Small intestine (tissue), 7 donors: Measurements from ENCODE around the gene LMF1. TPM values are rescaled to one million over a fixed set of nuclear protein-coding genes. Genes with fewer than 3 reads are reported as not detected.

Source experiments
- DNase-seq, 2 donors: peaks; one replicate each; pipeline versions ENCODE4 v3.0.0 to v3.0.0-alpha.2; 2013
- FAIRE-seq: peaks from 2 replicates; lab custom pipeline; 2012; peaks lifted over from hg19 to GRCh38; lab: Jason Lieb, UNC
- H3K27ac ChIP-seq, 3 donors: one replicate each; pipeline ENCODE4 v1.5.1; 2013; ENCODE audit warnings: low read length in 2 of 3, mild to moderate bottlenecking in 2 of 3, control low read depth in 1 of 3, inconsistent platforms in 1 of 3, low read depth in 1 of 3, moderate library complexity in 1 of 3
- H3K27me3 ChIP-seq, 3 donors: one replicate each; pipeline ENCODE4 v1.6.1; 2013; ENCODE audit warnings: low read length in 3 of 3, inconsistent platforms in 1 of 3; ENCODE audit not compliant: control insufficient read depth in 3 of 3, insufficient read depth in 3 of 3
- H3K36me3 ChIP-seq, 3 donors: one replicate each; pipeline ENCODE4 v1.6.1; 2013; ENCODE audit warnings: low read length in 3 of 3, inconsistent platforms in 1 of 3, low read depth in 1 of 3, mild to moderate bottlenecking in 1 of 3, moderate library complexity in 1 of 3; ENCODE audit not compliant: control insufficient read depth in 3 of 3, insufficient read depth in 2 of 3
- H3K4me1 ChIP-seq, 3 donors: one replicate each; pipeline ENCODE4 v1.6.1; 2013; ENCODE audit warnings: low read length in 2 of 3, inconsistent platforms in 1 of 3, low read depth in 1 of 3, mild to moderate bottlenecking in 1 of 3, moderate library complexity in 1 of 3; ENCODE audit not compliant: control insufficient read depth in 3 of 3, insufficient read depth in 2 of 3
- H3K4me3 ChIP-seq, 3 donors: one replicate each; pipeline ENCODE4 v1.5.1; 2013; ENCODE audit warnings: low read length in 3 of 3, control low read depth in 1 of 3, inconsistent platforms in 1 of 3, low read depth in 1 of 3, mild to moderate bottlenecking in 1 of 3, moderate library complexity in 1 of 3
- H3K9me3 ChIP-seq, 2 donors: one replicate each; pipeline ENCODE4 v1.6.1; 2013; ENCODE audit warnings: low read depth in 1 of 2, low read length in 1 of 2; ENCODE audit not compliant: control insufficient read depth in 2 of 2, insufficient read depth in 1 of 2
- WGBS, 3 donors: extraction: QIAGEN DNeasy Blood & Tissue Kit; methylation state at CpG; one replicate each; pipeline ENCODE4 v1.1.7; 2013; 5-methylcytosine and 5-hydroxymethylcytosine counted together
- polyA plus RNA-seq, 4 donors: library from polyadenylated mRNA; stranded (reverse) in 3 of 4; unstranded in 1 of 4; fragments of 200-250 nt in 3 of 4; fragments of 120-200 nt in 1 of 4; gene quantifications; one replicate each; pipeline versions ENCODE4 v1.2.1 to v1.2.3, GENCODE V29; 2013
- donor health status: healthy with polysubstance abuse.
- donor health status: control.
- donor health status: control.
- donor health status: Bipolar disorder and iron deficiency.
- donor health status: healthy.

LMF1 gene
- polyA plus RNA-seq, 4 donors = 8.2 to 18.0 (median 9.2) TPM

- no peaks in the 10 kb centered on the region for H3K4me1 ChIP-seq
- H3K27me3 ChIP-seq = no peaks in the 10 kb centered on the region
- H3K4me3 ChIP-seq = no peak overlapping the region
- peaks cover 0 to 54% (median 6%) of the 10 kb centered on the region in 3 donors for H3K36me3 ChIP-seq
- DNase-seq (no peak), FAIRE-seq (no peak)
- 77 to 84% (median 82%) methylated on average over 11 of the region's 11 CpGs for WGBS, 3 donors
- H3K9me3 ChIP-seq = peaks cover 0 to 36% of the 10 kb centered on the region in 2 donors
- no peak overlapping the region for H3K27ac ChIP-seq
Measured at GRCh38 chr16:928526-928925, 42.3 kb downstream of the LMF1 start.

DNA sequence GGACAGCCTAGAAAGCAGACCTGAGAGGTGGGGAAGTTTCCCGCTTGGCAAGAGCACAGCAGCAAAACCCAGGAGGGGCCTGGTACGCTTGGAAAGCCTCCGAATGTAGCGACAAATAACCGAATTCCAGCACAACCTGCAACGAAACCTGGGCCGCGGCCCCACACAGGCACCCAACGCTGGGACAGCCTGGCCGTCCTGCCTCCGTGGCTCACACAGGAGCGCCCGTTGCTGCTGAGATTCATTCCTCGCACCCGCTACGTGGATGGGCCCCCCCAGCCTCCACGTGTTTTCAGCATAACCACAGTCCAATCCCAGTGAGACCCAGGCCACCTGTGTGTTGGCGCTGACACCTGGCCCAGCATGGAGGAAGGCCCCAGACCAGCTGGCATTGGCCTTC lies 42.9 kb downstream of the LMF1 start:
- Histone ChIP-seq H3K4me1 (no peaks in the 10 kb centered on the region), H3K27ac (no peak overlapping the region), H3K36me3 (peaks cover 0 to 57% (median 6%) of the 10 kb centered on the region in 3 donors), H3K4me3 (no peak overlapping the region), H3K27me3 (no peaks in the 10 kb centered on the region), H3K9me3 (peaks cover 0 to 42% of the 10 kb centered on the region in 2 donors)
- FAIRE-seq (no peak), DNase-seq (no peak)
- WGBS, 3 donors = 96% methylated on average over 18 of the region's 18 CpGs

GRCh38 chr16:927406-927805 lies 43.4 kb downstream of the LMF1 start:
- Histone ChIP-seq H3K9me3 (peaks cover 0 to 44% of the 10 kb centered on the region in 2 donors), H3K4me3 (no peak overlapping the region), H3K36me3 (peaks cover 0 to 53% (median 4%) of the 10 kb centered on the region in 3 donors), H3K27ac (no peak overlapping the region), H3K4me1 (no peaks in the 10 kb centered on the region), H3K27me3 (no peaks in the 10 kb centered on the region)
- FAIRE-seq (no peak), DNase-seq (no peak)
- WGBS, 3 donors = 91 to 98% (median 96%) methylated on average over 15 of the region's 15 CpGs

DNA sequence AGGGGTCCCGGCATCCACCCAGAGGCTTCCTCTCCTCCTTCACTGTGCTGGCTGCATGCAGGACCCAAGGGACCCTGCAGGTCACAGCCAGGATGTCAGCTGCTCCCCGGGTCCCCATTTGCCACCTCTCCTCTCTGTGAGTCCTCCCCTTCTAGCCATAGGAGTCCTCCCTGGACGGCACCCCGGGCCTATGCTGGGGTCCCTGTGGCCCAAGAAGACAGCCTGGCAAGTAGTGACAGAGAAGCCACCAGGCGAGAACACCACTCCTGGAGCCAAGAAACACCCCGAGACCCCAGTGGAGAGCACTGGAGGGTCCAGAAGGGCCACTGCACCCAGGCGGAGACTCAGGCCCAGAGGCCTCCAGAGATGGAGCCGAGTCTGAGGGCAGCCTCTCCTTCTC lies 44.1 kb downstream of the LMF1 start:
- Histone ChIP-seq H3K4me1 (no peaks in the 10 kb centered on the region), H3K27ac (no peak overlapping the region), H3K36me3 (peaks cover 0 to 56% (median 4%) of the 10 kb centered on the region in 3 donors), H3K27me3 (no peaks in the 10 kb centered on the region), H3K4me3 (no peak overlapping the region), H3K9me3 (peaks cover 0 to 48% of the 10 kb centered on the region in 2 donors)
- 94 to 98% (median 96%) methylated on average over 8 of the region's 8 CpGs for WGBS, 3 donors
- no peak for DNase-seq
- FAIRE-seq = no peak

- Histone ChIP-seq H3K4me1 (peaks cover 0 to 5% (median 0%) of the 10 kb centered on the region in 3 donors), H3K4me3 (no peak overlapping the region), H3K27ac (no peak overlapping the region), H3K9me3 (peaks cover 0 to 52% of the 10 kb centered on the region in 2 donors), H3K36me3 (peaks cover 0 to 57% (median 0%) of the 10 kb centered on the region in 3 donors), H3K27me3 (no peaks in the 10 kb centered on the region)
- WGBS, 3 donors = 95 to 98% (median 95%) methylated on average over 13 of the region's 13 CpGs
- FAIRE-seq (no peak), DNase-seq (no peak)
Measured at GRCh38 chr16:924806-925205, 46.0 kb downstream of the LMF1 start.

- Histone ChIP-seq H3K27ac (no peak overlapping the region), H3K4me3 (no peak overlapping the region), H3K36me3 (peaks cover 0 to 55% (median 0%) of the 10 kb centered on the region in 3 donors), H3K9me3 (peaks cover 0 to 52% of the 10 kb centered on the region in 2 donors), H3K27me3 (no peaks in the 10 kb centered on the region), H3K4me1 (peaks cover 0 to 5% (median 0%) of the 10 kb centered on the region in 3 donors)
- WGBS, 3 donors = 72 to 94% (median 92%) methylated on average over 5 of the region's 5 CpGs
- FAIRE-seq (no peak), DNase-seq (no peak)
Measured at GRCh38 chr16:924063-924462, 46.7 kb downstream of the LMF1 start.

DNA sequence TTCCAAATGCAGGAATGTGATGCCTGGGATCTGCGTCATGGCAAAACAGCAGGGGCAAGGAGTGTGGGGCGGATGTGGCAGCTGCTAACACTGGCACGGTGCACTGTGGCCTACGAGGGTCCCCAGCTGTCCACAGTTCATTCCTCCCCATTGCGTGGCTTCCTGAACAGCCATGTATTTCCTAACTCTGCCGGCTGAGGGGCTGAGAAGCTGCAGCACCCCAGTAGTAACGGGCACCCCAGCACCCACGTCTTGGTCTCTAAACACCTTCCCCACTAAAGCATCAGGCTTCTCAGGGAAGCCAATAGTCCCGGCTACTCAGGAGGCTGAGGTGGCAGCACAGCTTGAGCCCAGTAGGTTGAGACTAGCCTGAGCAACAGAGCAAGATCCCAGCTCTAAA lies 47.6 kb downstream of the LMF1 start:
- Histone ChIP-seq H3K4me1 (peaks cover 0 to 5% (median 0%) of the 10 kb centered on the region in 3 donors), H3K9me3 (peaks cover 0 to 52% of the 10 kb centered on the region in 2 donors), H3K27me3 (no peaks in the 10 kb centered on the region), H3K27ac (no peak overlapping the region), H3K36me3 (peaks cover 0 to 53% (median 0%) of the 10 kb centered on the region in 3 donors), H3K4me3 (no peak overlapping the region)
- DNase-seq (no peak), FAIRE-seq (no peak)
- WGBS, 3 donors = 97 to 100% (median 97%) methylated on average over 9 of the region's 9 CpGs

- Histone ChIP-seq H3K27me3 (no peaks in the 10 kb centered on the region), H3K4me1 (peaks cover 0 to 5% (median 0%) of the 10 kb centered on the region in 3 donors), H3K36me3 (peaks cover 0 to 43% (median 0%) of the 10 kb centered on the region in 3 donors), H3K27ac (no peak overlapping the region), H3K4me3 (no peak overlapping the region), H3K9me3 (peaks cover 0 to 42% of the 10 kb centered on the region in 2 donors)
- WGBS, 3 donors = 87 to 97% (median 96%) methylated on average over 13 of the region's 13 CpGs
- DNase-seq (no peak), FAIRE-seq (no peak)
Measured at GRCh38 chr16:922051-922450, 48.7 kb downstream of the LMF1 start.
